ENCODE measurements around the gene MTG1. TPM values are rescaled to one million over a fixed set of nuclear protein-coding genes. Genes with fewer than 3 reads are reported as not detected.

Gene MTG1
- total RNA-seq, 1 experiment from 2014 or later, result 39.4 TPM

- Histone ChIP-seq H3K27me3 (no peaks in the 10 kb centered on the region), H3K9me3 (peaks cover 12% of the 10 kb centered on the region; the same call in 1 of the 2 replicates), H3K4me3 (no peak overlapping the region), H3K36me3 (peaks cover 9% of the 10 kb centered on the region)
- DNase-seq, result no peak
Observed at GRCh38 chr10:133444342-133445267, 50.6 kb downstream of the MTG1 start.

- Histone ChIP-seq H3K27me3 (no peaks in the 10 kb centered on the region), H3K4me3 (no peak overlapping the region), H3K36me3 (peaks cover 9% of the 10 kb centered on the region), H3K9me3 (peaks cover 12% of the 10 kb centered on the region; the same call in 1 of the 2 replicates)
- no peak for DNase-seq
Observed at GRCh38 chr10:133445268-133445732, 51.3 kb downstream of the MTG1 start.

- no peak for DNase-seq
- no peaks in the 10 kb centered on the region for H3K27me3 ChIP-seq
- peaks cover 9% of the 10 kb centered on the region for H3K36me3 ChIP-seq
- H3K4me3 ChIP-seq, result no peak overlapping the region
- H3K9me3 ChIP-seq, result peaks cover 12% of the 10 kb centered on the region; the same call in 1 of the 2 replicates
Observed at GRCh38 chr10:133445751-133446708, 52.1 kb downstream of the MTG1 start.

- DNase-seq, result no peak
- Histone ChIP-seq H3K4me3 (no peak overlapping the region), H3K36me3 (peaks cover 9% of the 10 kb centered on the region), H3K27me3 (no peaks in the 10 kb centered on the region), H3K9me3 (peaks cover 12% of the 10 kb centered on the region; the same call in 1 of the 2 replicates)
Observed at GRCh38 chr10:133446979-133447378, 53.0 kb downstream of the MTG1 start.

- H3K27me3 ChIP-seq, result no peaks in the 10 kb centered on the region
- DNase-seq, result no peak
- peaks cover 12% of the 10 kb centered on the region; the same call in 1 of the 2 replicates for H3K9me3 ChIP-seq
- no peak overlapping the region for H3K4me3 ChIP-seq
- H3K36me3 ChIP-seq, result peaks cover 8% of the 10 kb centered on the region
Observed at GRCh38 chr10:133448120-133448519, 54.2 kb downstream of the MTG1 start.

GRCh38 chr10:133451346-133451745, 57.4 kb downstream of the MTG1 start:
- H3K36me3 ChIP-seq, result peaks cover 5% of the 10 kb centered on the region
- H3K4me3 ChIP-seq, result no peak overlapping the region
- peaks cover 12% of the 10 kb centered on the region; the same call in 1 of the 2 replicates for H3K9me3 ChIP-seq
- no peak for DNase-seq
- H3K27me3 ChIP-seq, result no peaks in the 10 kb centered on the region

- no peak overlapping the region for H3K4me3 ChIP-seq
- H3K36me3 ChIP-seq, result peaks cover 5% of the 10 kb centered on the region
Observed at GRCh38 chr10:133452453-133452852, 58.5 kb downstream of the MTG1 start.

GRCh38 chr10:133453516-133454203, 59.7 kb downstream of the MTG1 start, which contains the start of gene SCART1:
SCART1 (plus strand) TSS chr10:133453945; CDS start chr10:133453998, 53 bp downstream.
- DNase-seq, result no peak
- Histone ChIP-seq H3K4me3 (no peak within 1 kb of the TSS), H3K27me3 (no peaks in the 10 kb centered on the region), H3K36me3 (peaks cover 5% of the 10 kb centered on the region), H3K9me3 (no peaks in the 10 kb centered on the region)

More at GRCh38 chr10:133452453-133452852, 58.5 kb downstream of the MTG1 start:
- no peak for DNase-seq
- no peaks in the 10 kb centered on the region for H3K27me3 ChIP-seq
- H3K9me3 ChIP-seq, result peaks cover 10% of the 10 kb centered on the region; the same call in 1 of the 2 replicates

GRCh38 chr10:133454204-133454893, 60.4 kb downstream of the MTG1 start:
- Histone ChIP-seq H3K4me3 (no peak overlapping the region), H3K27me3 (no peaks in the 10 kb centered on the region), H3K9me3 (no peaks in the 10 kb centered on the region), H3K36me3 (no peaks in the 10 kb centered on the region)
- DNase-seq, result no peak

GRCh38 chr10:133455196-133455595, 61.2 kb downstream of the MTG1 start:
- Histone ChIP-seq H3K9me3 (no peaks in the 10 kb centered on the region), H3K36me3 (no peaks in the 10 kb centered on the region), H3K27me3 (no peaks in the 10 kb centered on the region), H3K4me3 (no peak overlapping the region)
- no peak for DNase-seq

GRCh38 chr10:133455611-133456031, 61.7 kb downstream of the MTG1 start:
- Histone ChIP-seq H3K36me3 (no peaks in the 10 kb centered on the region), H3K9me3 (no peaks in the 10 kb centered on the region), H3K27me3 (no peaks in the 10 kb centered on the region), H3K4me3 (no peak overlapping the region)
- DNase-seq, result no peak

- Histone ChIP-seq H3K36me3 (no peaks in the 10 kb centered on the region), H3K27me3 (no peaks in the 10 kb centered on the region)
- DNase-seq, result no peak
Observed at GRCh38 chr10:133456041-133456951, 62.3 kb downstream of the MTG1 start.

GRCh38 chr10:133457100-133457841, 63.3 kb downstream of the MTG1 start:
- Histone ChIP-seq H3K36me3 (no peaks in the 10 kb centered on the region), H3K9me3 (no peaks in the 10 kb centered on the region), H3K4me3 (no peak overlapping the region), H3K27me3 (no peaks in the 10 kb centered on the region)
- DNase-seq, result no peak

More at GRCh38 chr10:133456041-133456951, 62.3 kb downstream of the MTG1 start:
- H3K9me3 ChIP-seq, result no peaks in the 10 kb centered on the region
- no peak overlapping the region for H3K4me3 ChIP-seq

Data from MG63 (cell line).